Activated naive CD8-positive, alpha-beta T cell (primary cell): ENCODE measurements around the gene ISYNA1.
"Not testable (repeated sequence)": the region's sequence is repeated elsewhere in the genome, so short reads cannot be mapped to it uniquely, and the experiment has no call there.

Source experiments
- H3K27ac Mint-ChIP-seq: one replicate; pipeline ENCODE4 v1.8.0; 2021; ENCODE audit warnings: mixed read lengths
- H3K27me3 Mint-ChIP-seq: one replicate; pipeline ENCODE4 v1.8.0; 2021; ENCODE audit warnings: mixed read lengths
- H3K36me3 Mint-ChIP-seq: one replicate; pipeline ENCODE4 v1.8.0; 2021; ENCODE audit warnings: mixed read lengths
- H3K4me1 Mint-ChIP-seq: one replicate; pipeline ENCODE4 v1.8.0; 2021; ENCODE audit warnings: low read depth, mixed read lengths
- H3K4me3 Mint-ChIP-seq: one replicate; pipeline ENCODE4 v1.8.0; 2021; ENCODE audit warnings: mild to moderate bottlenecking, mixed read lengths
- H3K9me3 Mint-ChIP-seq: one replicate; pipeline ENCODE4 v1.8.0; 2021; ENCODE audit warnings: low read depth, mixed read lengths

The ISYNA1 gene

GRCh38 chr19:18415178-18415867 lies 22.6 kb downstream of the ISYNA1 start:
- Mint-ChIP-seq H3K9me3 (no peaks in the 10 kb centered on the region), H3K27me3 (peaks cover 3% of the 10 kb centered on the region), H3K4me3 (peak overlapping the region; percentile 68), H3K36me3 (no peaks in the 10 kb centered on the region), H3K4me1 (peaks cover 43% of the 10 kb centered on the region), H3K27ac (no peak overlapping the region)

DNA sequence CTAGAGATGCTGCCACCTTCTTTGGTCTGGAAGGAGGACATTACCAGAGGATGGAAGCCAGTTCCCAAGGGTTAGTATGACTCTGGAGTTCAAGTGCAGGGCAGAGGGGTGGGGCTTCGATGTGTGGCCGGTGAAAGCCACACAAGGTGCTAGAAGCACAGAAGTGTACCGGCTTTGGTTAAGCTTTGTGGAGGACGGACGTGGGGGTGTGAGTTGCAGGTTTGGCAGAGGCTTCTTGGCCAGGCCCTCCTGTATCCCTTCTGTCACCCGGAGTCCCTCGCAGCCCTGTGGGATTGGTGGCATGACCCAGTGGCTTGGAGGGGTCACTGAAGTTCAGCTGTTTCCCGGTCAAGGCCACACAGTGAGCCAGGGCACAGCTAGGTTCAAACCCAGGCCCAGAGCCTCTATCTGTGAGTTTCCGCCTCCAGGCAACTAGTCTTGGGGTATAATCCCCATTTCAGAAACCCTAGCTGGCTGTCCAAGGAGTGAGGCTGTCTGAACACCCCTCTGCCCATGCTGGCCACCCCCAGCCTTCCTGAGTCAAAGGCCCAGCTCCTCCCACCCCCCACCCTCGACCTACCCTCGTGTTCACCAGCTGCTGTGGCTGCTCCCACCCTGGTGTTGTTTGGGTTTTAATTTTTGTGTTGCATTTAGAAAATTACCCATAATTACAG lies 23.3 kb downstream of the ISYNA1 start:
- no peaks in the 10 kb centered on the region for H3K9me3 Mint-ChIP-seq
- H3K36me3 Mint-ChIP-seq = no peaks in the 10 kb centered on the region
- H3K27ac Mint-ChIP-seq = no peak overlapping the region
- H3K4me3 Mint-ChIP-seq = no peak overlapping the region
- peaks cover 41% of the 10 kb centered on the region for H3K4me1 Mint-ChIP-seq
- peaks cover 3% of the 10 kb centered on the region for H3K27me3 Mint-ChIP-seq

DNA sequence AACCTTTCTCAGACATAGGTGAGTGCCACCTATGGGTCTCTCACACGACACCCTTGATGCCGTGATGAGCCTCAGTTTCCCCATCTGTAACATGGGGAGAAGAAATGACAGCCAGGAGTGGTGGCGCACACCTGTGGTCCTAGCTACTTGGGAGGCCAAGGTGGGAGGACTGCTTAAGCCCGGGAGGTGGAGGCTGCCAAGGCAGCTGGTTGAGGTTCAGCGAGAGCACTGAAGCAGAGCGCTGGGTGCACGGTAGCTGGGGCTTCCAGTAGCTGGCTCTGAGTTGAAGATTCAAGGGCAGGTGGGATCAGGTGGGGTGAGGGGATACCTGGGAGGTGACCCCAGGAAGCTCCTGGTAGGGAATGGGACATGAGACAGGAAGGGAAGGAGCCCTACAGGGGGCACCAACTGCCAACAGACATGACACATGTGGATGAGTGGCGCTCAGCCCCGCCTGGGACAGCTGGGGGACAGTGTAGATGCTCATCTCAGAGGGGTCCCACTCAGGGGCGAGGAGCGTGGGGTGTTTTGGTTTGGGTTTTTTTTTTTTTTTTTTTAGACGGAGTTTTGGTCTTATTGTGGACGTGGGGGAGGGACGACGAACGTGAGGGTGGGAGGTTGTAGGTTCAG lies 25.2 kb downstream of the ISYNA1 start:
- H3K4me3 Mint-ChIP-seq = no peak overlapping the region
- no peaks in the 10 kb centered on the region for H3K36me3 Mint-ChIP-seq
- H3K4me1 Mint-ChIP-seq = peaks cover 29% of the 10 kb centered on the region
- H3K9me3 Mint-ChIP-seq = no peaks in the 10 kb centered on the region
- H3K27ac Mint-ChIP-seq = peak overlapping the region; percentile 73
- peaks cover 3% of the 10 kb centered on the region for H3K27me3 Mint-ChIP-seq

DNA sequence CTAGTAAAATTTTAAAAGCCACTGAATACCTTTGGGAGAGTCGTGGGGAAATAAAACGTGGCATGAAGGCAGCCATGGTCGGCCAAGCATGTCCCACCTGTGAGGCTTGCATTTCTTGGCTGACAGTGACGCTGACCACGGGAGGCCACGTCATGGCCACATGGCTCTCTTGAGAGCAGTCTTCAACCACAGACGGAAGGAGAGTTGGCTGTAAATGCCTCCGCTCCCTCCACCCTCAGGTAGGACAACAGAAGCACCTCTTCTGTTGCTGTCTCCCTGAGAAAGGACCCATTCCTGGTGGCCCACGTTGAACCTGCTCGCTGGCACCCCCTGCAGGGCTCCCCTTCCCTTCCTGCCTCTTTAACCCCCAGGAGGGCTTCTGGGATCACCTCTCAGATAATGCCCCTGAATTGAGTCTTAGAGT lies 29.9 kb downstream of the ISYNA1 start:
- peaks cover 3% of the 10 kb centered on the region for H3K27me3 Mint-ChIP-seq
- H3K4me1 Mint-ChIP-seq = peaks cover 3% of the 10 kb centered on the region
- no peaks in the 10 kb centered on the region for H3K9me3 Mint-ChIP-seq
- no peak overlapping the region for H3K4me3 Mint-ChIP-seq
- no peak overlapping the region for H3K27ac Mint-ChIP-seq
- no peaks in the 10 kb centered on the region for H3K36me3 Mint-ChIP-seq

DNA sequence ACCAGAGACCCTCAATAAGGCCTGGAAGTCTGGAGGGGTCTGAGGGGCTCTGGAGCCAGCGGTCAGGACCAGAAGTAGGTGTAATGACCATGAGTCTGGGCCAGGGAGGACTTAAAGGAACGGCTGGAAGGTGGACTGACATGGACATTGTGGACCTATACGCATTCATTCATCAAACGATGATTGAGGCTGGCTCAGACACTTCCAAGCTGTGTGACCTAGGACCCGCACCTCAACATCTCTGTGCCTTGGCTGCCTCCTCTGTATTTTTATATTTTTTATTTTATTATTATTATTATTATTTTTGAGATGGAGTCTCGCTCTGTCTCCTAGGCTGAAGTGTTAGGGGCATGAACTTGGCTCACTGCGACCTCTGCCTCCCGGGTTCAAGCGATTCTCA lies 31.2 kb downstream of the ISYNA1 start:
- H3K27me3 Mint-ChIP-seq = no peaks in the 10 kb centered on the region
- H3K27ac Mint-ChIP-seq = no peak overlapping the region
- no peaks in the 10 kb centered on the region for H3K36me3 Mint-ChIP-seq
- peaks cover 3% of the 10 kb centered on the region for H3K4me1 Mint-ChIP-seq
- no peaks in the 10 kb centered on the region for H3K9me3 Mint-ChIP-seq
- H3K4me3 Mint-ChIP-seq = no peak overlapping the region

DNA sequence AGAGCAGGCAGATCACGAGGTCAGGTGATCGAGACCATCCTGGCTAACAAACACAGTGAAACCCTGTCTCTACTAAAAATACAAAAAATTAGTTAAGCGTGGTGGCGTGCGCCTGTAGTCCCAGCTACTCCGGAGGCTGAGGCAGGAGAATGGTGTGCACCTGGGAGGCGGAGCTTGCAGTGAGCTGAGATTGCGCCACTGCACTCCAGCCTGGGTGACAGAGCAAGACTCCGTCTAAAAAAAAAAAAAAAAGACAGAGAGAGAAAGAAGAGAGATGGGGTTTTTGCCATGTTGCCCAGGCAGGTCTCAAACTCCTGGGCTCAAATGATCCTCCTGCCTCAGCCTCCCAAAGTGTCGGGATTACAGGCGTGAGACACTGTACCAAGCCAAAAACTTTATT lies 32.2 kb downstream of the ISYNA1 start:
- H3K4me1 Mint-ChIP-seq, H3K36me3 Mint-ChIP-seq, H3K9me3 Mint-ChIP-seq, H3K27ac Mint-ChIP-seq, H3K4me3 Mint-ChIP-seq, H3K27me3 Mint-ChIP-seq: not testable (repeated sequence)

DNA sequence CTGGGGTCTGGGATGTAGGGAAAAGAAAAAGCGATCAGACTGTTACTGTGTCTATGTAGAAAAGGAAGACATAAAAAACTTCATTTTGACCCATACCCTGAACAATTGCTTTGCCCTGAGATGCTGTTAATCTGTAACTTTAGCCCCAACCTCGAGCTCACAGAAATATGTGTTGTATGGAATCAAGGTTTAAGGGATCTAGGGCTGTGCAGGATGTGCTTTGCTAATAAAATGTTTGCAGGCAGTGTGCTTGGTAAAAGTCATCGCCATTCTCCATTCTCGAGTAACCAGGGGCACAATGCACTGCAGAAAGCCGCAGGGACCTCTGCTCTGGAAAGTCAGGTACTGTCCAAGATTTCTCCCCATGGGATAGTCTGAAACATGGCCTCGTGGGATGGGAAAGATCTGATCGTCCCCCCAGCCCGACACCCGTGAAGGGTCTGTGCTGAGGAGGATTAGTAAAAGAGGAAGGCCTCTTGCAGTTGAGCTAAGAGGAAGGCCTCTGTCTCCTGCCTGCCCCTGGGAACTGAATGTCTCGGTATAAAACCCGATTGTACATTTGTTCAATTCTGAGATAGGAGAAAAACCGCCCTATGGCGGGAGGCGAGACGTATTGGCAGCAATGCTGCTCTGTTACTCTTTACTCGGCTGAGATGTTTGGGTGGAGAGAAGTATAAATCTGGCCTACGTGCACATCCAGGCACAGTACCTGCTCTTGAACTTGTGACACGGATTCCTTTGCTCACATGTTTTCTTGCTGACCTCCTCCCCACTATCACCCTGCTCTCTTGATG lies 35.3 kb downstream of the ISYNA1 start:
- not testable (repeated sequence) for H3K4me3 Mint-ChIP-seq, H3K27me3 Mint-ChIP-seq, H3K27ac Mint-ChIP-seq, H3K36me3 Mint-ChIP-seq, H3K4me1 Mint-ChIP-seq, H3K9me3 Mint-ChIP-seq

DNA sequence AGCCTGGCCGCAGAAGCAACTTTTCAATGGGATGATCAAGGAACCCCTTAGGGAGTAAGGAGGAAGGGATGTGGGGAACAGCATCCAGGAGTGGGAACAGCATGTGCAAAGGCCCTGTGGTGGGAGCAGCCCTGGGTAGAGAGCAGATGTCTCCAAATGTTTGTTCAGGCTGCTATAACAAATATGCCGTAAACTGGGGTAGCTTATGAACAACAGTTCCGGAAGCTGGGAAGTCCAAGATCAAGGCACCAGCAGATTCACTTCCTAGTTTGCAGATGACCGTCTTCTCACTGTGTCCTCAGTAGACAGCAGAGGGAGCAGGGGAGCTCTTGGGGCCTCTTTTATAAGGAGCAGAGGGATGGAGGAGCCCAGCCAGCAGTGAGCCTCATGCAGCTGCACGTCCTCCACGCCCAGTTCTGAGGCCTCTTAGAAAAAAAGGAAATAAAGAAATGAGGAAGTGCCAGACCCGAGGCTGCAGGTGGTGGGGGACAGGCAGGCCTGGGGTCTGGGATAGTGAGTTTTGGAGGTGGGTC lies 36.3 kb downstream of the ISYNA1 start:
- H3K27ac Mint-ChIP-seq = no peak overlapping the region
- peaks cover 4% of the 10 kb centered on the region for H3K4me1 Mint-ChIP-seq
- no peak overlapping the region for H3K4me3 Mint-ChIP-seq
- no peaks in the 10 kb centered on the region for H3K9me3 Mint-ChIP-seq
- no peaks in the 10 kb centered on the region for H3K27me3 Mint-ChIP-seq
- no peaks in the 10 kb centered on the region for H3K36me3 Mint-ChIP-seq

GRCh38 chr19:18399008-18399407 lies 38.9 kb downstream of the ISYNA1 start:
- Mint-ChIP-seq H3K9me3 (no peaks in the 10 kb centered on the region), H3K36me3 (no peaks in the 10 kb centered on the region), H3K27ac (no peak overlapping the region), H3K4me3 (no peak overlapping the region), H3K4me1 (peaks cover 4% of the 10 kb centered on the region), H3K27me3 (peaks cover under 1% of the 10 kb centered on the region)

DNA sequence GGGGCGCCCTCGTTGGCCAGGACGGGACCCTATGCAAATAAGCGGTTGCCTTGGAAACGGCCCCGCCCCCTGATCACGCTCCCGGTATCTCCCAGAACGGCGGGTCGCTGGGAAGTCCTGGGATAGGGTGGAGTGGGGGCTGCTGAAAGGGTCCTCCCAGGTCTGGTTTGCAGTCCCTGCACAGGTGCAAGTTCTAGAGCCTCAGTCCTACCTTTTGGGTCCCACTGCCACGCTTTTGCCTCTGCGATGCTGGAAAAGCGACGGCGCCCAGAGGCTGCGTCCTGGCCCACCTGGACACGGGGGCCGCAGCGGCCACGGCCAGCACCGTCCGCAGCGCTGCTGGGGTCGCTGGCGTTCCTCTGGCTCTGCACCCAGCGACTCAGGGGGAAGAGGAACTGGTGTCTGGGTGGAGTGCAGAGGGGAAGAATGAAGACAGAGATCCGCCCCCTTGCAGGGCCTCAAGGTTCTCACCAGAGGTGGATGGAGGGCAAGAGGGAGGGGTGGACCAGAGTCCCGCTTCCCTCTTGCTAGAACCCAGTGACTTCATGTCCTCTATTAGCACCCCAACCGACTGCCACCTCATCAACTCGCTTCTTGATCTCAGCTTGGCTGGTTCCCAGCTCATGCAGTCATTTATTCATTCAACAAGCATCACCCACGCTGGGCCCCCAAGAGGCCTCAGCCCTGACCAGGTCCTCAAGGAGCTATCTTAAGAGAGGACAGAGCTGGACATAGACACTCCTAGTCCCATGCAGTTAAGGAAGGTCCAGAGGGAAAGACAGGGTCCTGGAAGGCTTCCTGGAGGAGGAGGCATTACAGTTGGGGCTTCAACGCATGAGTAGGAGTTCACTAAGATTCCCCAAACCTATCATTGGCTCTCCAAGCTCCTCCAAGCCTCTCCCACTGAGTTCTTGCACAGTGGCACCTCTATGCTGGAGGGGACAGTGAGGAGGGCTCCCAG lies 40.4 kb downstream of the ISYNA1 start, which contains the start of gene LRRC25:
TSS of gene LRRC25 (minus strand) at position 381 of the 961 bp plus-strand sequence. CDS start 659 bp downstream, outside the sequence.
- peaks cover 3% of the 10 kb centered on the region for H3K27me3 Mint-ChIP-seq
- H3K36me3 Mint-ChIP-seq = no peaks in the 10 kb centered on the region
- no peak within 1 kb of the TSS for H3K27ac Mint-ChIP-seq
- H3K4me1 Mint-ChIP-seq = peaks cover 4% of the 10 kb centered on the region
- H3K9me3 Mint-ChIP-seq = no peaks in the 10 kb centered on the region
- H3K4me3 Mint-ChIP-seq = peak within 1 kb of the TSS; percentile 17

DNA sequence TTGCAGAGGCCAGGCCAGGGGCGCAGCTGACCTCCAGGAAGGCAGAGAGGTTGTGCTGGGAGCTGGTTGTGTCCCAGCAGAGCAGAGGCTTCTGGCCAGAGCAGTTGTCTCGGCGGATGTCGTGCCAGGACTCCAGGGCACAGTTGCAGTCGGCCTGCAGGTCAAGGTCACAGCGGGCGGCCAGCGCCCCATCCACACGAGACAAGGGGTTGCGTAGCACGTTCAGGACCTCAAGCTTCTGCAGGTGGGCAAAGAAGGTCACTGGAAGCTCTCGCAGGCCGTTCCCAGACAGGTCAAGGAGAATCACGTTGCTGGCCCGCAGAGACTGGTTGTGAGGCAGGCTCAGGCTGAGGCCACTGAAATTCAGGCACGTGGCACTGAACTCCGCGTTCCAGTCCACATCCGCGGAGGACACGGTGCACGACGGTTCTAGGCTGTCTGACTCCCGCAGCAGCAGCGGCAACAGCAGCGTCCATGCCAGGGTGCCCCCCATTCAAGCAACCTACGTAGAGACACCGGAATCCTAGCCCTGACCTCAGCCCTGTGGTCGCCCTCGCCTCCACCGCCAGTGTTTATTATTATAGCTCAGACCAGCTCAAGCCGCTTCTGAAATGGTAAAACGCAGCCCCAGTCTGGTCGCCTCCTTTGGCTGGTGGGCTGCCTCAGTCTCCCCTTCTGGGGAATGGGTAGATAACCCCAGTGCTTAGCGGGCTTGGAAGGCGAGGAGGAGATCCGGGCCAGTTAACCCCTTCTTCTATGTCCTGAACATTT lies 41.3 kb downstream of the ISYNA1 start:
- Mint-ChIP-seq H3K4me1 (peaks cover 4% of the 10 kb centered on the region), H3K27me3 (peaks cover 3% of the 10 kb centered on the region), H3K36me3 (no peaks in the 10 kb centered on the region), H3K27ac (no peak overlapping the region), H3K4me3 (no peak overlapping the region), H3K9me3 (no peaks in the 10 kb centered on the region)

- H3K27ac Mint-ChIP-seq = no peak overlapping the region
- H3K4me3 Mint-ChIP-seq = no peak overlapping the region
- H3K4me1 Mint-ChIP-seq = peaks cover 4% of the 10 kb centered on the region
- no peaks in the 10 kb centered on the region for H3K9me3 Mint-ChIP-seq
- no peaks in the 10 kb centered on the region for H3K36me3 Mint-ChIP-seq
- peaks cover 12% of the 10 kb centered on the region for H3K27me3 Mint-ChIP-seq
Measured at GRCh38 chr19:18393836-18394235, 44.1 kb downstream of the ISYNA1 start.

DNA sequence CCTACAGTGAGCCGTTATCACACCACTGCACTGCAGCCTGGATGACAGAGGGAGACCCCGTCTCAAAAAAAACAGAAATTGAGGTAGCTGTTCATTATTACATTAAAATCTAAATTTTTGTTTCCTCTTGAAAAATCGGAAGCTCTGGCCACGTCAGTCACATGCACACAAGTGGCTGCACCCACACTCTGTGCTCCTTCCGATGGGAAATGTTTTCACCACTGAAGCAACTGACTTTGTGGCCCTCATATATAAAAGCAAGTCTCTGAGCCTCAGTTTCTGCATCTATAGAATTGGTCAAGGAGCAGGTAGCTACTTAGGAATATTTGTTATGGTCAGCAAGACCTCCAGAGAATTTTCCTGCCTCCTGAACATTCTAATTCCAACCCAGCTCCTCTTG lies 45.0 kb downstream of the ISYNA1 start:
- H3K27me3 Mint-ChIP-seq = peaks cover 12% of the 10 kb centered on the region
- H3K27ac Mint-ChIP-seq = no peak overlapping the region
- peaks cover 5% of the 10 kb centered on the region for H3K4me1 Mint-ChIP-seq

More for the DNA sequence above, 45.0 kb downstream of the ISYNA1 start:
- no peaks in the 10 kb centered on the region for H3K36me3 Mint-ChIP-seq
- H3K4me3 Mint-ChIP-seq = no peak overlapping the region
- no peaks in the 10 kb centered on the region for H3K9me3 Mint-ChIP-seq
